Fibroblast of skin of right biceps (primary cell): ENCODE measurements around the gene C8A.

Source experiments
- DNase-seq: peaks from one replicate; pipeline ENCODE4 v3.0.0-alpha.2; 2013

C8A gene

DNA sequence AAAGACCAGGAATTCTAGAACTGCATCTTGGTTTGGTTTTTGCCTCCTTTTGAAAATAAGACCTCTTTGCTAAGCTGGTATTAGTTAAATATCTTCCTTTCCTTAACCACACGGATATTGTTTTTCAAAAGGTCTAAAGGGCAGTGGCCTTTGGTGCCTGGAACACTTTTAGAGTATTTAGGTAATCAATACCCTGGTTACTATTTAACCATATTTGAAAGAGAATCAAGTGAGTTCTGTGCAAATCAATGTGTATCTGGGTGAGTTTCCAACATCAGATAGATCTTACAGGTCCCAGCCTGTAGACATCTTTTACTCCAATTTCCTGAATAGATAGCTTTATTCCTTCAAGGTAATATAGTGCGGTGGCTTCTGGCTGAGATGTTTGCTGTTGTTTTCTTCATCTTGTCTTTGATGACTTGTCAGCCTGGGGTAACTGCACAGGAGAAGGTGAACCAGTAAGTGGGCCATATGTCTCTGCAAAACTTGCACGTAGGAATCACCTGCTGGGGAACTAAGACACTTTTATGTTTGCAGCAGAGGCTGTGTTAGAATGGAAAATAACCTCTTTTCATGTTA is at the start of gene C8A:
C8A (plus strand) TSS at position 277 of the 579 bp plus-strand sequence; CDS start at position 382, 105 bp downstream.
- DNase-seq: no peak

DNA sequence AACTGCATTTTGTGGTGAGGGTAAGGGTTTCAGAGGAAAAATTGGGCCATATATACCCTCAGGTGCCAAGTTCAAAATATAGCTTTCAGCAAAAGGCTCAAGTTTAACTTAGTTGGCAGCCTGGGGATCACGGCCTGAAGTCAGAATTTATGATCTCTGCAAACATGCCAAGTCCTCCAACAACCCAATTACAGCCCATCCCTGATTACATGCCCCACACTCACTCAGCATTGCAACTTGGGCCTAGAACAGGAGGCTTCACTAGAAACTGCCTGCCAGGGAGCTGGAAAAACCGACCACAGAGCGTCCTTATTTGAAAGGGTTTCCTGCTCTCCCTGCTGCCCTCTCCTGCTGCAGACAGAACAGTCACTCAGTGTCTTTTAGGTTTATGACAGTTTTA is 47.8 kb upstream of the C8A start:
- DNase-seq: no peak

DNA sequence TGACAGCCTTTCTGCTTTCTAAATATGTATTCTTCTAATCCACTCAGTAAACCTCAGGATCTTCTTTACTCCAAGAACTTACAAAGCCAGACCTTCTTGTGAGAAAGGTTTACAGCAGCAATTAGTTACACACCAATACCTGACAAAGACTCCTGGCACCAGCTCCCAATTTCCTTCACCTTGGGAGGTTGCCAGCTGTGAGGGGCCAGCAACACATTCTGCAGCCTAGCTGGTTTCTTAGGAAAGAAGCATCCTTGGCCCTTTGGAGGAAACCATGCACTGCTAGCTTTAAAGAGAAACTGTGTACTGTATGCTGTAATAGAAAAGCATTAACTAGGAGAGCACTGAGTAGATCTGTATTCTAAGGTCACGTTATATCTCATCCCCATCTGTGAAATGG is 46.2 kb upstream of the C8A start:
- DNase-seq: no peak

DNA sequence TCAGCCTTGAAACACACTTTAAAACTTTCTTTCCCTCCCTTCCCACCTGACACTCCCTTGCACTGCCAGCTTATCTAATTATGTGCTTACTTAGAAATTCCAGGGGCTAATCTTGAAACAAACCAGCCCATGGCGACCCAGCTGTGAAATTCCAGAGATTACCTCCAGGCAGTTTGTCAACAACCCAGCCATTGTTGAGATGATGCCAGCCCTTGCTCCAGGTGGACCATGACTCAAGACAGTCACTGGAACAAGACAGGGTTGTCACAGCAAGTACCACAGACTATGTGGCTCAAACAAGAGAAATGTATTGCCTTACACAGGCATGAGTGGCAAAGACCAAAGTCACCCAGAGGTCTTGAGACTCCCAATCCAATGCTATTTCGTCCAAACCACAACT is 43.3 kb upstream of the C8A start:
- DNase-seq: no peak

DNA sequence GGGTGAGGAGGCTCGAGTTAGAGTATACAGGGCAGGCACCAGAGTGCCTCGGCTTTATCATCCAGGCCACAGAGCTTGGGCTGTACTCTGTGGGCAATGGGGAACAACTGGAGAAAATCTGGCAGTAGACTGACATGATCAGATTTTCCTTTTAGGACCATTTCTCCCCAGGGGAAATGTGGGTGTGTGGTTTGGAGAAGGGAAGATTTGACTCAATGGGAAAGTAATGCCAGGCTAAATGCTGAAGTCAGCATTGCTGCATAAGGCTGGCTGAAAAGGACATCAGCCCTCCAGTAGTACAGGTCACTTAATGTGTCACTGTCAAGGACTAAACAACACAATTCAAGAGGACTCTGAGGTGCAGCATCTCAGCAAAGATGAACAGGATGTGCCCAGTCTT is 40.4 kb upstream of the C8A start:
- no peak for DNase-seq

DNA sequence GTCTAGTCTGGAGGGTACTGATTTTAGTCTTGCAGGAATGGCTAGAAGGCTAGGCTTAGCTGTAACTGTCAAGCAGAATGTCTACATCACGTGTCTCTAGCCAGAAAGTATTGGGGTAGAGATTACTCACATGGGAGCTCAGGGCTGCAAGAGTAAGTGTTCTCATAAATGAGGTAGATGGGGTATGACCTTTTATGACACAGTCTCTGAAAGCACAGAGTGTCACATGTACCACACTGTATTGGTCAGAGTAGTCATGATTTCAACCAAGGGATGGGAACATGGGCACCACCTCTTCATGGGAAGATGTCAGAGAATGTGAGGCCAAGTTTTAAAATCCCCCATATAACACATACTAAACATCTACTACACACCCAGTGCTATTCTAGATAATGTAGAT is 38.3 kb upstream of the C8A start:
- DNase-seq: no peak

DNA sequence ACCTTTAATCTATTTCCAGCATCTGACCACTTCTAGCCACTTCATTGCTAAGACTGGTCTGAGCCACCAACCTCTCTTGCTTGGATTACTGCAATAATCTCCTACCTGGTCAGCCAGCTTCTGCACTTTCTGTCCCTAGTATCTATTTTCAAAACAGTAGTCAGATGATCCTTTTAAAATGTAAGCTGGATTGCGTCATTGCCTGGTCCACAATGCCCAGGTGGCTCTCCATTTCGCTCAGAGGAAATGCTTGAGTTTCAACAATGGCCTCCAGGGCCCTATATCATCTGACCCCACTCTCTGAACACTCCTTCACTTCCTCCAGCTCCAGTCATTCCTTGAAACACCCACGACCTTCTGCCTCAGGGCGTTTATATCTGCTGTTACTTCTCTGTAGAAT is 37.7 kb upstream of the C8A start:
- DNase-seq: no peak

DNA sequence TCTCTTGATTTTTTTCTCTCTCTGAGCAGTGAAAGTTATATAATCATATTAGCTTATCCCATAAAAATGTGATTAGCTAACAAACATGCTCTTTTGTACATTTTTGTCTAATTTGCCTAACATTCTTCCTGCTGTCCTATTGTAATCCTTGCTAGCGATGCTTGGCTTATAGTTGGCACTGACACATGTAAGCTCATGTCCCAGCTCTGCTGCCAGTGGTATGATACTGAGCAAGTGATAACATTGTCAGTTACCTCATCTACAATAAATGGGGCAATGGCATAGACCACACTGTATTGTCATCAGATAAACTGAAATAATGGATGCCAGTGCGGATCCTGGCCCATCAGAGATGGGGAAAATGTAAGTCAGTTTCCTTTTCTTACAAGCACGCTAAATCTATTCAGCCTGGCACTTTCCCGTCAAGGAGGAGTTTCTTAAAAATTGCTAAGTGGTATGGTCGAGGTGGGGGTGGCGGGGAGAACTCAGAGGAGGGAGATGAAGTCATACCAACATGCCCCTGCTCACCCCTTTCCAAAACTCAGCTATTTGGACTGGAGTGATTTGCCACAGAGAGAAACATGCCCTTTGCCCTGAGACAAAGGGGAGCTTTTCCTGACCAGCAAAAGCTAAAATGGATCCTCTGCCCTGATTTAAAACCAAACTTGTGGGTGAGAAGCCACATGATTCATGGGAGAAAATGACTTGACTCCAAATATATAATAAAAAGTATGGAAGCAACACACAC is 36.7 kb upstream of the C8A start:
- no peak for DNase-seq

DNA sequence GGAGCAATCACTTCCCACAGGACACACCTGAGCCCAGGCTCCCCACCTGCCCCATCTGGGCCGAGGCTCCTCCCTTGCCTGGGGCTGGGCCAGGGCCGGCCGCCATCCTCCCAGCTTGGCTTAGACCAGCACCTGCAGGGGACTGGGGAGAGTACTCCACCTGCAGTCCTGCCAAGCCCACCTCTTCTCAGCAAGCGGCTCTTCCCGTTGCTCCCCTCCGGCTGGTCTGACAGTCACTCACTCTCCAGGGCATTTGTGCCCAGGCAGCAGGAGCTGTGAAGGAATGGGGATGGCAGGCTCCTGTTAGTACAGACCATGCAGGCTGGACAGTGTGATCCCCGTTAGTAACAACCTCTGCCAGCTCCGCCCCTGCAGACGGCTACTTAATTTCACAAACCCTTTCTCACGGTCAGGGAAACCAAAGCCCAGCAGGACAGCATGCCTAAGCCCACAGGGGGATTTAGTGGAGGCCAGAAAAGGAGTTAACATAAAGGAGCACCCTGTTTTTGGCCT is 35.2 kb upstream of the C8A start, which contains the start of gene FYB2:
FYB2 (minus strand) TSS at position 18 of the 513 bp plus-strand sequence. CDS start 114 bp downstream, outside the sequence.
- no peak for DNase-seq

DNA sequence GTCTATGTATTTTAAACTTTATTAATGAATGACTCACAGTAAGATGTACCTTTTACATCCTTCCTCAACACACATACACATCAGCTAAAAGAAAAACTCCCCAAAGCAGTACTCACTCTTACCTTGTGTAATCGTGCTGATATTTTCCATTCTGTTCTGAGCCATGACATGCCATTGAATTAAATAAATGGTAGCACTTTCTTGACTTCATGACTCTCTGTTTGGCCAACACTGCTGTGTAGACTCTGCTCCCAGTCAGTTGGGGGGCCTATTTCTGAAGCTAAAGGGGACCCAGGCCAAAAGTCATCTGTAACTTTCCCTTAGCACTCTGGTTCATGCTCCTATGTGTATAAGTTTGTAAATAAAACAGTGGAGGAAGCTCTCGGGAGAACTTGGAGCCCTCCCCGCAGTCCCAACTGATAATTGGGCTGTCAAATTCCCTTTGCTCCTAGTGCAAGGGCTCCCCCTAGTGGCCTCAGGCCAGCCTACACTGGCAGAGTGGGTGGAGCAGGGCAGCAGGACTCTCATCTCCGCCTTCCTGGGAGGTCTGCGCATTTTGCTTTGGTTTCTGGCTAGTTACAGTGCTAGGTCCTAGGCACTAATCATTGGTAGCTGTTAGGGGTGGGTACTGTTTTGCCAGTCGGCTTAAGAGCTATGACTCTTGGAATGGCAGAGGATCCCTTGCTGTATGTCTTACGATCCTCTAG is 33.7 kb upstream of the C8A start:
- peak; percentile 78 for DNase-seq

DNA sequence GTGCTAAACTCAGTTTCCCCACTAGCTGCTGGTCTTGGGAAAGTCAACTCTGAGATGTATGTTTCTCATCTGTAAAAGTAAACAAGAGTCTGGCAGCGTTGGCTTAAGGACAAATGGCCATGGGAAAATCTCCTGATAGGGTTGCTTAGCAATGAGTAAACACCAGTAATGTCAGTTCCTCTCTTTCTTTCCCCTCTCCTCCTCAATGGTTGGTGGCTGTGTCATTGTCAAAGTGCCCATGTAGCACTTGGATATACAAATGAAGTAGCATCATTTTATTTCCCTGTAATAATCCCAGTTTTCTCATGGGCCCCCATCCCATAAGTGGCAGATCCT is 33.2 kb upstream of the C8A start:
- DNase-seq: no peak

DNA sequence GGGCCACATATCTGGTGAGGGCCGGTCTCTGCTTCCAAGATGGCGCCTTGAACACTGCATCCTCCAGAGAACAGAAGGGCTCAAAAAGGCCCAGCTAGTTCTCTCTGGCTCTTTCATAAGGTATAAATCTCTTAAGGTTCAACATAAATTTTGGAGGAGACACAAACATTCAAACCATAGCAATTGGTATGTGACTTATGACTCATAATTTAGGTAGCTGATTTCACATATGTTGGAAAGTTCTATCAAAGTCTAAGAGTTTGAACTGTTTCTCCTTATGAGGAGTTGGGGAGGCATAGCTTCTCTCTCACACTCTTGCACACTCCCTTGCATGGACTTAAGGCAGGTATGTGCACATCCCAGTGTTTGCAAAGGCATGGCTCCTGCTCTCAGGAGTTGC is 30.3 kb upstream of the C8A start:
- peak; percentile 63 for DNase-seq

DNA sequence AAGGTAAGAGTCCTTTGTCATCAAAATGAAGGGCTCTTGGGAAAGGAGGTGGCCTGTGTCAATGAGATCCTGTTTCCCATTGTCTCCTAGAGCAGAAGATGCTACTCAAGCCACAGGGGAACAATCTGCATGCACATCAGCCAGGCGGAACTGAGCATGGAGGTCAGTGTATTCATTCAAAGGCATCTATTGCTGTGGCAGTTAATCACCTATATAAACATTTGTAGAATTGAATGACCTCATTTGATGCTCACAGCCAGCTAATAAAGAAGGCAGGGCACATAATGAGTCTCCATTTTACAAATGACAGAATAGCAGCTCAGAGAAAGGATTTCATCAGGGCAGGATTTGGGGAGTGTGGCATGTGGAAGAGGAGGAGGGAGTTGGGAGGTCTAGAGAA is 29.7 kb upstream of the C8A start:
- DNase-seq: peak; percentile 27

DNA sequence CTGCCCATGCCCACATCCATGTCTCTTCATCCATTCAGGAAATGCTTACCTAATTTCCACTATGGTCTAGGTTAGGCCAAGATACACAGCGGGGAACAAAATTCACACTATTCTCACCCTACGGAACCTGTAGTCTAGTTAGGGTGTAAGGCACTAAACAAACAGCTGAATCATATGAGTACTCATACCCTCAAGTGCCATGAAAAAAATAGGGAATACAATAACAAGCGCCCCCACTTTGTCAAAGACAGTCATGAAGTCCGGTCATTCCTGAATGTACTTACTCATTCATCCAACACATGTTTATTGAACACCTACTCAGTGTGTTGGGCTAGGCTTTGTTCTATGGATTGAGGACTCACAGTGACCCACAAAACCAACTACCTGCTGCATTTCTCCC is 29.2 kb upstream of the C8A start:
- peak; percentile 8 for DNase-seq

DNA sequence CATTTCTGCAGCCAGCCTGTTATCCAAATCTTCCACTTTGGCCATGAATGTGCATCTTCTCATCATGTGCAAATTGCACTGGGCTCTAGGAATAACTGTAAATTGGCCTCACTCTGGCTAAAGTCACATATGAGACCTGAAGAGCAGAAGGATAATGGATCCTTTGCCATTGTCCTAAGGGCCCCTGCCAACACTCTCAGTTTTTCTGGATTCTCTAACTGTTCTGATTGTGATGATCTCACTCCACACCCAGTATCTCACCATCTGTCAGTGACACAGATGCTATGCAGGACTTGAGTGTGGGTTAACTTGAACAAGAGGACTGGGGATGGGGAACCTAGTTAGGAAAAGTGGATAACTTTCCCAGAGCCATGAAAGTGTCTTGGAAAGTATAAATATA is 26.9 kb upstream of the C8A start:
- DNase-seq: no peak

DNA sequence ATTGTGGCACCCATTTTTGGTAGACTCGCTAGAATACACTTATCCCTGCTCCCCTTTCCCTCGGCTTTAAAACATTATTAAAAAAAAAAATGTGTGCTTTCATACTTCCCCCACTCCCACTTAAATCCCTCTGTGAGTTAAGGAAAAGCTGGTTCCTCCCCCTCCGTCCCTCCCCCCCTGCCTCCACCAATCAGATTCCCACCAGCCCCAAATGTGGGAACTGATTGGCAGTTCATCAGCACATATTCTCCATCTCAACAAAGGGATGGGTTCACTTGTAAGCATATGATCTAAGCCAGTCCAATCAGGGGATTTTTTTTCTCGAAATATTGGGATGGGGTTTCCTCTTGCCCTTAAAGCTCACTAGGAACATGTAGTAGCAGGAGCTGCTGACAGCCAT is 24.5 kb upstream of the C8A start:
- DNase-seq: no peak

DNA sequence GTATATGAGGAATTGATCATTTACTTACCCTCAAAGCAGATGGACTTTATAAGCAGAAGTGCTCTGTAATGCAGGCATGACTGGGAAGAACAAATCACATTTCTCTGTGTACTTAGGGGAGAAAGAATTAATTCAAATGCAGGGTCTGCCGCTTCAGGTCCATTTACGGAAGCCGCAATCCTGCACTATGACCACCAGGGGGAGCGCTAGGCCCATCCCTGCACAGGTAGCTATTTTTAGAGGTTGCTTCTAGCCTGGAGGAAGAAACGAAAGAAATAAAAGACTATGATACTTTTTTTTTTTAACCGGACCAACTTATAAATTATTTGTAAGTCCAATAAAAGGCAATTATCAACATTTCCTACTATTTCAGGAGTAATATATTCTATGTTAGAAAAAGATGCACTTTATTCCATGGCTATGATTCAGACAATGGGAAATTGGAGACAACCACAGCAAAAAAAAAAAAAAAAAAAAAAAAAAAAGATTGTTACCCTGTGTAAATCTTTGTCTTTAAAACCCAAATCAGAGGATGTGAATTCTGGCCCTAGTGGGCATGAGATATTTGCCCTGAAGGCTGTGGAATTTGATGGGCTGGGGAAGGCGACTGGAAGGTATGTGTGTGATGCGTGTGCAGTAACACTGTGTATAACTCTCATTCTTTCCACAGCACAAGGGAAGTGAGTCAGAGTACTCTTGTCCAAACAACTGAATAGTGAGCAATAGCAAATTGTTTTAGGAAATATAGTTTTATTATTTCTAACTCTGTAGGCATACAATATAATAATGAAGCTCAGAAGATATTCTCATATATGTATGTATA is 22.5 kb upstream of the C8A start:
- peak; percentile 96 for DNase-seq

DNA sequence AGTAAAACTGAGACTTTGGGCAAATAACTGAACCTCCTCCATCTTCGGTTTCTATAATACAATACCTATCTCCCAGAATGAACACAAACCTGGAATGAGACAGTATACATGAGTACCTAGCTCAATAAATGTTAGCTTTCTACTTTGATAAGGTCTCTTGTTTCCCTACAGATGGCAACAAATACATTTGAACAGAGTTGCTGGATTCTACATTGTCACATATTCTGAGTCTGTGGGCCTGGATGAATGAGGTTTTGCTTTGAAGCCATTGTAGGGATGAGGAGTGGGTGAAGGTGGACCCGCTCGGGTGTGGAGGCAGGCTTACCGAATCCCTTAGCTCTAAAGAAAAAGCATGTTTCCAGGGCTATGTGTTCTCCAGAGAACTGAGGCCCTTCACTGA is 21.5 kb upstream of the C8A start:
- peak; percentile 8 for DNase-seq

DNA sequence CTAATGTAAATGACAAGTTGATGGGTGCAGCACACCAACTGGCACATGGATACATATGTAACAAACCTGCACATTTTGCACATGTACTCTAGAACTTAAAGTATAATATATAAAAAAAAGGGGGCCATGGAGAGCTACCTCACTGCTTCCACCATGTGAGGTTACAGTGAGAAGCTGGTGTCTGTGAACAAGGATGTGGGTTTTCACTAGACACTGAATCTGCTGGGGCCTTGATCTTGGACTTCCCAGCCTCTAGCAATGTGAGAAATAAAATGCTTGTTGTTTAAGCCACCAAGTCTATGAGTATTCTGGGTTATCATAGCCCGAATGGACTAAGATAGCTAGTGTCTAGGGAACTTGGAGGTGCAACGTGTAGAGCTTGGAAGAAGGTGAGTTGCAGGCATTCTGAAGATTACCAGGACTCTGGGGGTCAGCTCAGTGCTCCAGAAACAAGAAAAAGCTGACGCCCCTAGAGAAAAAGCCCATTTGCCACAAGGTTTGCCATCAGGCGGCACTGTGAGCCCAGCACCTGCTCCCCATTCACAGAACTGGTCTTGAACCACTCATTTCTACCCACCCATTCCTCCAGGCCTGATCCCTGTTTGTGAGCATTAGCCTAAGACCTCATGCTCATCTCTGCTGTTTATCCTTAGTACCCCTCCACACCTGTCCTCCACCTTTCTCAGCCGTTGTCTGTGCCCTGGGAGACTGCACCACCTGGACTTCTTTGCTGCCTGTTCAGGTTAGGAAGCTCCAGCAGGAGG is 20.3 kb upstream of the C8A start:
- no peak for DNase-seq

DNA sequence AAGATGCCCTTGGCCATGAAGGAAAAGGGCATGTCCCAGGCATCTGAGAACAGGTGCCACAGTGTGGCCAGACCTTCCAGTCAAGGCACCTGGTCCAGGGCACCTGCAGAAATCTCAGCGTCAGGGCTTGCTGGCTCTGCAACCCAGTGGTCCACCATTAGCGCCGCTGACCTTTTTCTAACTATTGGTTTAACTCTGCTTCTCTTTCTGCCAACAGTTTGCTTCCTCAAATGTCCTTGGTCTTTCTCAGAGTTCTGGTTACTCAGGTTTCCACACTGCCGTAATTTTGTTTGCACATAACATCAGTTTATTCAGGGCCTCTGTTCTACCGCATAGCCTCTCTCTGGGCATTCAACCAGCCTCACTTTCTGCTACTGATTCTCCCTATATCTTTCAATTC is 18.9 kb upstream of the C8A start:
- DNase-seq: no peak

DNA sequence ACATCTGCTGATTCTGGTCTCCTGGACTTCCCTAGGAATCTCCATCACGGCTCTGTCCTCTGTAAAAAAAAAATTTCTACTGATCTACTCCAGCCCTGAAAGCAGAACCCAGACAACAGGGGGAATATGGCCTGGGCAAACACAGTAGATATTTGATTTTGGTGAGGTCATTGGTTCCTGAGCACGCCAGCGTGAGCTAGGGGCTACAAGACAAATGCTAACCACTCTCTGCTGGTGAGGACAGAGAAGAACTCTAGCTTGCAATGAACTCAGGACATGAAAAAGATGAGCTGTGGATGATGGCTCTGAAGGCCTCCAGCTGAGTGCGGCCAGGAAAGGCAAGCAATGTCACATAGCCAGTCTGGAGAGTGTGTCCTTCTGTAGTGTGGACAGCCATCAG is 18.2 kb upstream of the C8A start:
- DNase-seq: no peak

DNA sequence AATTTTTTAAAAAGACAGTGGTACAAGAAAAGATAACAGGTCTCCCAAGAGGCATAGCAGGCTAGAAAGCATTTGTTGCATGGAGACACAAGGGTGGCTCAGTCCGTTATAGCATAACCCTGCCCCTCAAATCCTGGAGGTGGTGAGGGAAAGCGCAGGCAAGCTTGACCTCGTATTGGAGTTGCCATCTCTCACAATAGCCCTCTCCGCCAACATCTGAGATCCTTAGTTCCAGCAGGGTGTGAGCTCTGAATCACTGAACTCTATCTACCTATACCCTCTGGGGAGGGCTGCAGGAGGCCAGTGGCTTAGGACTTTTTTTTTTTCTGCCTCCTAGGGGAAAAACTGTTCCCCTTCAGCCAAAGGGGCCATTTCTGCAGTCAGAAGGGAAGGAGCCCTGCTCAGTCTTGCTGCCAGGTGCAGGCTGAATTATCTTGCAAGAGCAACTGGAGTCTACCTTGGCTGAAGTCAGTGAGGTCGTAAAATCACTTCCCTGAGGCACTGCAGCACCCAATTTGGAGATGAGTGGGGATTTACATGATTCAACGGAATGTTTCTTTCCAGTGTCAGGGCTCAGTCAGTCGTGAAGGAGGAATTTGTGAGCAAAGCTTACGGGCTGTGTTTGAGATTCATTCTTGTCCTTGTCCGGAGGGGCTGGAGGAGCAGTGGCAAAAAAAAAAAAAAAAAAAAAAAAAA is 17.2 kb upstream of the C8A start:
- DNase-seq: peak; percentile 23
